HEK293 (cell line): Measurements from ENCODE around the gene CBX8.

ENCODE experiments used
- CTCF ChIA-PET: fragments of 350-600 bp; formaldehyde crosslinking; extraction: SDS; loops from one replicate; lab custom pipeline; 2021; ENCODE audit warnings: antibody characterized with exemption; lab: Yijun Ruan, JAX
- POLR2A ChIA-PET: fragments of 300-600 bp; formaldehyde crosslinking; extraction: SDS; loops from one replicate; lab custom pipeline; 2020; ENCODE audit warnings: antibody characterized with exemption, inconsistent platforms; lab: Yijun Ruan, JAX
- H3K27ac ChIP-seq: fragments of 200-500 bp; sonication (Bioruptor generic); 2 replicates; pipeline ENCODE4 v1.5.1; 2014; ENCODE audit warnings: low read depth, low read length, control low read depth, inconsistent platforms; ENCODE audit errors: extremely low read depth
- H3K36me3 ChIP-seq, 2 experiments: fragments of 200-500 bp in 1 of 2; sonication (Bioruptor generic) in 1 of 2; 1 replicate in 1 of 2; 2 replicates in 1 of 2; pipeline ENCODE4 v1.5.1; 2014 to 2017; ENCODE audit warnings: inconsistent platforms in 2 of 2, low read length in 2 of 2; ENCODE audit not compliant: control insufficient read depth in 2 of 2, insufficient read depth in 1 of 2
- H3K4me1 ChIP-seq: fragments of 200-500 bp; sonication (Bioruptor generic); 2 replicates; pipeline ENCODE4 v1.5.1; 2014; ENCODE audit warnings: mild to moderate bottlenecking, low read length, inconsistent platforms; ENCODE audit not compliant: control insufficient read depth, insufficient read depth
- H3K4me3 ChIP-seq: 2 replicates; pipeline ENCODE4 v1.5.1; 2011; ENCODE audit warnings: low read depth, mild to moderate bottlenecking, control low read depth, low read length, moderate library complexity
- H3K9me3 ChIP-seq: fragments of 200-500 bp; sonication (Bioruptor generic); 2 replicates; pipeline ENCODE4 v1.5.1; 2014; ENCODE audit warnings: low read depth, low read length, inconsistent platforms; ENCODE audit not compliant: control insufficient read depth, insufficient read depth
- GLIS2 ChIP-seq: fragments of 450-650 bp; formaldehyde crosslinking; IDR thresholded peaks from 2 replicates; pipeline ENCODE4 v1.5.1; 2016; ENCODE audit warnings: missing biosample characterization, missing genetic modification characterization
- OSR2 ChIP-seq: fragments of 450-650 bp; formaldehyde crosslinking; IDR thresholded peaks from 2 replicates; pipeline ENCODE4 v1.5.1; 2016; ENCODE audit warnings: missing biosample characterization, missing genetic modification characterization
- ZBTB17 ChIP-seq: fragments of 450-650 bp; formaldehyde crosslinking; IDR thresholded peaks from 2 replicates; pipeline ENCODE4 v1.5.1; 2016; ENCODE audit warnings: missing biosample characterization, missing genetic modification characterization
- ZBTB20 ChIP-seq: fragments of 450-650 bp; formaldehyde crosslinking; IDR thresholded peaks from 2 replicates; pipeline ENCODE4 v1.5.1; 2016; ENCODE audit warnings: missing biosample characterization, missing genetic modification characterization
- ZFP3 ChIP-seq: fragments of 450-650 bp; formaldehyde crosslinking; IDR thresholded peaks from 2 replicates; pipeline ENCODE4 v1.5.1; 2016; ENCODE audit warnings: low read depth, missing biosample characterization, missing genetic modification characterization
- ZFP69B ChIP-seq: fragments of 450-650 bp; formaldehyde crosslinking; IDR thresholded peaks from 2 replicates; pipeline ENCODE4 v1.5.1; 2016; ENCODE audit warnings: missing biosample characterization, missing genetic modification characterization
- ZNF221 ChIP-seq: fragments of 450-650 bp; formaldehyde crosslinking; IDR thresholded peaks from 2 replicates; pipeline ENCODE4 v1.5.1; 2017; ENCODE audit warnings: missing biosample characterization, missing genetic modification characterization, borderline replicate concordance
- ZNF266 ChIP-seq: fragments of 450-650 bp; formaldehyde crosslinking; IDR thresholded peaks from 2 replicates; pipeline ENCODE4 v1.5.1; 2016; ENCODE audit warnings: missing biosample characterization, missing genetic modification characterization, low read depth
- ZNF341 ChIP-seq: fragments of 450-650 bp; formaldehyde crosslinking; IDR thresholded peaks from 2 replicates; pipeline ENCODE4; 2016; ENCODE audit warnings: low read depth, missing biosample characterization, missing genetic modification characterization
- ZNF394 ChIP-seq: fragments of 450-650 bp; formaldehyde crosslinking; IDR thresholded peaks from 2 replicates; pipeline ENCODE4 v1.5.1; 2016; ENCODE audit warnings: missing biosample characterization, missing genetic modification characterization, mild to moderate bottlenecking, moderate library complexity, borderline replicate concordance
- ZNF48 ChIP-seq: fragments of 450-650 bp; formaldehyde crosslinking; IDR thresholded peaks from 2 replicates; pipeline ENCODE4 v1.5.1; 2016; ENCODE audit warnings: missing biosample characterization, missing genetic modification characterization
- ZNF580 ChIP-seq: fragments of 450-650 bp; formaldehyde crosslinking; IDR thresholded peaks from 2 replicates; pipeline ENCODE4 v1.5.1; 2016; ENCODE audit warnings: missing biosample characterization, missing genetic modification characterization
- ZNF600 ChIP-seq: fragments of 450-650 bp; formaldehyde crosslinking; IDR thresholded peaks from 2 replicates; pipeline ENCODE4 v1.5.1; 2016; ENCODE audit warnings: missing biosample characterization, missing genetic modification characterization
- ZNF658 ChIP-seq: fragments of 450-650 bp; formaldehyde crosslinking; IDR thresholded peaks from 2 replicates; pipeline ENCODE4; 2016; ENCODE audit warnings: missing biosample characterization, missing genetic modification characterization
- ZNF747 ChIP-seq: fragments of 450-650 bp; formaldehyde crosslinking; IDR thresholded peaks from 2 replicates; pipeline ENCODE4 v1.5.1; 2016; ENCODE audit warnings: missing biosample characterization, missing genetic modification characterization
- TF ChIP-seq, protein P1 (sequence below): fragments of 450-650 bp; formaldehyde crosslinking; IDR thresholded peaks from 2 replicates; pipeline ENCODE4 v1.5.1; 2017; ENCODE audit warnings: missing biosample characterization, missing genetic modification characterization
- TF ChIP-seq, protein P2 (sequence below): fragments of 450-650 bp; formaldehyde crosslinking; IDR thresholded peaks from 2 replicates; pipeline ENCODE4 v1.5.1; 2016; ENCODE audit warnings: missing biosample characterization, missing genetic modification characterization, borderline replicate concordance

The CBX8 gene

GRCh38 chr17:79786930-79787643 lies 9.8 kb downstream of the CBX8 start:
- no peak overlapping the region for H3K4me3 ChIP-seq
- H3K4me1 ChIP-seq = peaks cover 2% of the 10 kb centered on the region; the same call in 1 of the 2 replicates
- H3K27ac ChIP-seq = peak overlapping the region; percentile 25; the same call in 1 of the 2 replicates
- CTCF ChIA-PET = interaction anchor here (0.6 to 2.0 kb wide), 13 partner anchors 9 to 704 kb away, joined by 3 to 12 read pairs (median 4); partner anchors contain the start of gene CBX2
- TF ChIP-seq ZFP69B (tag by site-specific recombination) = no peak
- TF ChIP-seq ZNF341 (tag by site-specific recombination) = peak; percentile 29; the same call in 1 of the 2 replicates
- no peak for TF ChIP-seq ZNF266 (tag by site-specific recombination)
- no peak for TF ChIP-seq ZNF394
- TF ChIP-seq ZBTB17 = peak; percentile 82
- 0 out of 2 replicates have a peak, but pooled peaks have one; percentile 44 for TF ChIP-seq GLIS2 (tag by site-specific recombination)
- TF ChIP-seq, protein P1, sequence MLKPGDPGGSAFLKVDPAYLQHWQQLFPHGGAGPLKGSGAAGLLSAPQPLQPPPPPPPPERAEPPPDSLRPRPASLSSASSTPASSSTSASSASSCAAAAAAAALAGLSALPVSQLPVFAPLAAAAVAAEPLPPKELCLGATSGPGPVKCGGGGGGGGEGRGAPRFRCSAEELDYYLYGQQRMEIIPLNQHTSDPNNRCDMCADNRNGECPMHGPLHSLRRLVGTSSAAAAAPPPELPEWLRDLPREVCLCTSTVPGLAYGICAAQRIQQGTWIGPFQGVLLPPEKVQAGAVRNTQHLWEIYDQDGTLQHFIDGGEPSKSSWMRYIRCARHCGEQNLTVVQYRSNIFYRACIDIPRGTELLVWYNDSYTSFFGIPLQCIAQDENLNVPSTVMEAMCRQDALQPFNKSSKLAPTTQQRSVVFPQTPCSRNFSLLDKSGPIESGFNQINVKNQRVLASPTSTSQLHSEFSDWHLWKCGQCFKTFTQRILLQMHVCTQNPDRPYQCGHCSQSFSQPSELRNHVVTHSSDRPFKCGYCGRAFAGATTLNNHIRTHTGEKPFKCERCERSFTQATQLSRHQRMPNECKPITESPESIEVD (tag by site-specific recombination) = no peak
- no peak for TF ChIP-seq OSR2 (tag by site-specific recombination)
- 0 out of 2 replicates have a peak, but pooled peaks have one; percentile 41 for TF ChIP-seq ZNF600 (tag by site-specific recombination)
- peaks cover 6 to 38% of the 10 kb centered on the region in 2 experiments; a peak in 2 of 3 replicates for H3K36me3 ChIP-seq
- POLR2A ChIA-PET = interaction anchor here (0.9 to 2.5 kb wide), 3 partner anchors 9 to 45 kb away, joined by 4 to 15 read pairs (median 4); partner anchors contain the start of gene CBX8
- H3K9me3 ChIP-seq = no peaks in the 10 kb centered on the region

DNA sequence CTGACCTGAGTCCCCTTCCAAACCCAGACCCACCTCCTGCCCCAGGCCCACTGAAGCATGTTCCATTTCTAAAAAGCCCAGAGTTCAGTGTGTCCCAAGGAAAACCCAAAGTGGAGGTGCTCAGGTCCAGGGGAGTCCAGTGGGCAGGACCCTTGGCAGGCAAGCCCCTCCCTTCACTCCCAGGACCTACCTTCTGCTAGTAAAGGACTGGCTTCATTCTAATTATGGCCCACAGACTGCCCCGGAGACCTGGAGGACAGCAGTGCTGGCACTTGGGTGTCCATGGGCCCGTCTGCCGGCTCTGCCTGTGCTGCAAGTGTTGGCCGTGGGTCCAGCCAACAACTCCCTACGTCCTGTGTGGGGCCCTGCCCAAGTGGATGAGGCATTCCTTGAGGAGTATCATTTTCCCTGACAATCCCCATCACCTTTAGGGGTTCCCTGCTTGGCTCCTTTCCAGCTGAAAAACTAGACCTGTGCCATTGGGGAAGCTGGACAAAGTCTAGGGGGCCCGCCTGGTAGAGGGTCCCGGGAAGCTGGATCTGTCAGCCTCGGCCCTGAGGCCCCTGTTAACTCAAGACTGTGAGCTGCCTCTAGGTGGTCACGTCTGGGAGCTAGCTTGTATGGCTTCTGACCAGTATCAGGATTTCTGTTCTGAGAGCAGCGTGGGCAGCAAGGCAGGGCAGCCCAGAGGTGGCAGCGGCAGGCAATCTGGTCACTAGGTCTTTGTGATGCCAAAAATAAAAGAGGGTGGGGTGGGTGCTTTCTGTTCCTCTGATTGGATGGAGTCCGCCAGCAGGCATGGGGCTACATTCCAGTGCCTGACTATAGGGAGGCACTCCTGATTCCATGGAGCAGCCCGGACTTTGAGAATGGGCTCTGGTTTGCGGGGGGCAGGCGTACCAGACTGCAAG lies 10.7 kb downstream of the CBX8 start:
- Histone ChIP-seq H3K36me3 (peaks cover 8 to 48% of the 10 kb centered on the region in 2 experiments; a peak in 2 of 3 replicates), H3K27ac (no peak overlapping the region), H3K4me1 (peaks cover 2% of the 10 kb centered on the region; the same call in 1 of the 2 replicates), H3K9me3 (no peaks in the 10 kb centered on the region), H3K4me3 (no peak overlapping the region)
- TF ChIP-seq ZBTB20 (peak; percentile 71), ZNF221 (tag by site-specific recombination) (no peak)
- CTCF ChIA-PET = interaction anchor here (0.8 to 2.0 kb wide), 6 partner anchors 39 to 188 kb away, joined by 4 to 12 read pairs (median 4); no protein-coding TSS in a partner anchor
- POLR2A ChIA-PET = interaction anchor here (1.3 to 2.5 kb wide), 2 partner anchors 11 to 53 kb away, joined by 4 to 15 read pairs; partner anchors contain the start of genes CBX4 and CBX8

DNA sequence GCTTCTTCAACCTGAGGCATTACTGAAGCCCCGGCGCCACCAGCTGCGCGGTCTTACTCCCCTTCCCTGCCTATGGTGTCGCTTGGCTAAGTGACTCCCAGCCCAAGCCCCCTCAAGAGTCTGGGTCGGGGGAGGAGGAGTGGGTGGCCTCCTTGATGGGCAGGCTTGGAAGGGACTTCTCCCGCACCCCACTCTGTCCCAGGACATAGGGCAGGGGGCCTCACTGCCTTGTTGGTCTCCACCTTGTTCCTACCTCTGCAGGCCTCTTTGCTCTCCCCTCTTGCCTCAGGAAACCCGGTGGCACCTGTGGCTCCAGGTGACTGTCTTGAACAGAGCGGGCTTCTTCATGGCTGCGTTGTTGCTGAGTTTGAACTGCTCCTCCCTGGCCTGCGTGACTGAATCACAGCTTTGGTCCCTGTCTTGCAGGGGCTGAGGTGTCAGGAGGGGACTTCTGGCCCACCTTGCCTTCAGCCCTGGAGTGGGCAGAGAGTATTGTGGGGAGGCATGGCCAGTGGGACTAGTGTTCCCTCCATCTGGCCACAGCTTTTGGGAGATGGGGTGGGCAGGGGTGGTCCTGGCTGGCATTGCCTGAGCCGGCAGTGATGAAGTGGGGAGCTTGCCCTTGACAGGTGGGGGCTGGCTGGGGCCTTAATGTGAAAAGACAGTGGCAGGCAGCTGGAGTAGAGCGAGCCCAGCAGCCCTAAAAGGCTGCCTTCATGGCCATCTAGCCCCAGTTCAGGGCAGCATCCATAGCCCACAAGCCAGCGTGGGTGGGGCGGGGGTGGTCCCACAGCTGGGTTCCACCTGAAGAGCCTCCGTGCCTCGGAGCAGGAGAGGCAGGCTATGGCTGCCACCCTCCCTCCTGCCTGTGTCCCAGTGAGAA lies 11.6 kb downstream of the CBX8 start:
- Histone ChIP-seq H3K4me3 (no peak overlapping the region), H3K9me3 (no peaks in the 10 kb centered on the region), H3K27ac (no peak overlapping the region), H3K4me1 (peaks cover 2% of the 10 kb centered on the region; the same call in 1 of the 2 replicates), H3K36me3 (peaks cover 8 to 57% of the 10 kb centered on the region in 2 experiments; a peak in 2 of 3 replicates)
- ChIA-PET POLR2A (interaction anchor here (0.6 to 2.5 kb wide), 3 partner anchors 12 to 53 kb away, joined by 3 to 15 read pairs (median 4); partner anchors contain the start of genes CBX4 and CBX8), CTCF (interaction anchor here (0.9 to 1.7 kb wide), 2 partner anchors 27 to 39 kb away, joined by 3 to 4 read pairs; no protein-coding TSS in a partner anchor)
- TF ChIP-seq ZNF747 (tag by site-specific recombination) = no peak
- TF ChIP-seq, protein P2, sequence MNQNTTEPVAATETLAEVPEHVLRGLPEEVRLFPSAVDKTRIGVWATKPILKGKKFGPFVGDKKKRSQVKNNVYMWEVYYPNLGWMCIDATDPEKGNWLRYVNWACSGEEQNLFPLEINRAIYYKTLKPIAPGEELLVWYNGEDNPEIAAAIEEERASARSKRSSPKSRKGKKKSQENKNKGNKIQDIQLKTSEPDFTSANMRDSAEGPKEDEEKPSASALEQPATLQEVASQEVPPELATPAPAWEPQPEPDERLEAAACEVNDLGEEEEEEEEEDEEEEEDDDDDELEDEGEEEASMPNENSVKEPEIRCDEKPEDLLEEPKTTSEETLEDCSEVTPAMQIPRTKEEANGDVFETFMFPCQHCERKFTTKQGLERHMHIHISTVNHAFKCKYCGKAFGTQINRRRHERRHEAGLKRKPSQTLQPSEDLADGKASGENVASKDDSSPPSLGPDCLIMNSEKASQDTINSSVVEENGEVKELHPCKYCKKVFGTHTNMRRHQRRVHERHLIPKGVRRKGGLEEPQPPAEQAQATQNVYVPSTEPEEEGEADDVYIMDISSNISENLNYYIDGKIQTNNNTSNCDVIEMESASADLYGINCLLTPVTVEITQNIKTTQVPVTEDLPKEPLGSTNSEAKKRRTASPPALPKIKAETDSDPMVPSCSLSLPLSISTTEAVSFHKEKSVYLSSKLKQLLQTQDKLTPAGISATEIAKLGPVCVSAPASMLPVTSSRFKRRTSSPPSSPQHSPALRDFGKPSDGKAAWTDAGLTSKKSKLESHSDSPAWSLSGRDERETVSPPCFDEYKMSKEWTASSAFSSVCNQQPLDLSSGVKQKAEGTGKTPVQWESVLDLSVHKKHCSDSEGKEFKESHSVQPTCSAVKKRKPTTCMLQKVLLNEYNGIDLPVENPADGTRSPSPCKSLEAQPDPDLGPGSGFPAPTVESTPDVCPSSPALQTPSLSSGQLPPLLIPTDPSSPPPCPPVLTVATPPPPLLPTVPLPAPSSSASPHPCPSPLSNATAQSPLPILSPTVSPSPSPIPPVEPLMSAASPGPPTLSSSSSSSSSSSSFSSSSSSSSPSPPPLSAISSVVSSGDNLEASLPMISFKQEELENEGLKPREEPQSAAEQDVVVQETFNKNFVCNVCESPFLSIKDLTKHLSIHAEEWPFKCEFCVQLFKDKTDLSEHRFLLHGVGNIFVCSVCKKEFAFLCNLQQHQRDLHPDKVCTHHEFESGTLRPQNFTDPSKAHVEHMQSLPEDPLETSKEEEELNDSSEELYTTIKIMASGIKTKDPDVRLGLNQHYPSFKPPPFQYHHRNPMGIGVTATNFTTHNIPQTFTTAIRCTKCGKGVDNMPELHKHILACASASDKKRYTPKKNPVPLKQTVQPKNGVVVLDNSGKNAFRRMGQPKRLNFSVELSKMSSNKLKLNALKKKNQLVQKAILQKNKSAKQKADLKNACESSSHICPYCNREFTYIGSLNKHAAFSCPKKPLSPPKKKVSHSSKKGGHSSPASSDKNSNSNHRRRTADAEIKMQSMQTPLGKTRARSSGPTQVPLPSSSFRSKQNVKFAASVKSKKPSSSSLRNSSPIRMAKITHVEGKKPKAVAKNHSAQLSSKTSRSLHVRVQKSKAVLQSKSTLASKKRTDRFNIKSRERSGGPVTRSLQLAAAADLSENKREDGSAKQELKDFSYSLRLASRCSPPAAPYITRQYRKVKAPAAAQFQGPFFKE (tag by site-specific recombination) = no peak
- no peak for TF ChIP-seq ZFP3 (tag by site-specific recombination)
- no peak for TF ChIP-seq ZNF580
- no peak for TF ChIP-seq ZNF48 (tag by site-specific recombination)
- no peak for TF ChIP-seq ZNF658
